H1 (cell line): Measurements from ENCODE around the gene AOPEP. TPM values are rescaled to one million over a fixed set of nuclear protein-coding genes. Genes with fewer than 3 reads are reported as not detected.

ENCODE experiments used
- CTCF ChIA-PET: fragments of 300-600 bp; sonication (Branson Sonifier 250); formaldehyde crosslinking; loops from one replicate; lab custom pipeline; 2021; ENCODE audit not compliant: partially characterized antibody; lab: Charles Lee
- POLR2A ChIA-PET: fragments of 300-600 bp; sonication (Branson Sonifier 250); formaldehyde crosslinking; loops from one replicate; lab custom pipeline; 2021; ENCODE audit warnings: inconsistent platforms; ENCODE audit not compliant: partially characterized antibody; lab: Charles Lee
- DNase-seq, 2 experiments: peaks; one replicate each; pipeline versions ENCODE4 v3.0.0 to v3.0.0-alpha.2; 2010 to 2022; ENCODE audit warnings: low spot score in 2 of 2, low read depth in 1 of 2, mixed read lengths in 1 of 2
- FAIRE-seq: peaks from 2 replicates; lab custom pipeline; 2011; peaks lifted over from hg19 to GRCh38; lab: Jason Lieb, UNC
- H2AFZ ChIP-seq: 2 replicates; pipeline ENCODE4 v1.8.1; 2012; ENCODE audit warnings: low read length, inconsistent platforms
- H2AK5ac ChIP-seq: 2 replicates; pipeline ENCODE4 v1.6.1; 2013; ENCODE audit warnings: low read depth, low read length
- H2BK120ac ChIP-seq: replicated peaks from 2 replicates; pipeline ENCODE3; 2013; ENCODE audit warnings: low read depth, low read length, inconsistent platforms
- H2BK12ac ChIP-seq: 2 replicates; pipeline ENCODE4 v1.6.1; 2013; ENCODE audit warnings: low read depth, low read length
- H2BK15ac ChIP-seq: 2 replicates; pipeline ENCODE4 v1.6.1; 2013; ENCODE audit warnings: low read length
- H2BK20ac ChIP-seq: 2 replicates; pipeline ENCODE4 v1.6.1; 2013; ENCODE audit warnings: low read length
- H2BK5ac ChIP-seq: 2 replicates; pipeline ENCODE4 v1.6.1; 2013; ENCODE audit warnings: low read depth, low read length
- H3K14ac ChIP-seq: 2 replicates; pipeline ENCODE4 v1.6.1; 2013; ENCODE audit warnings: inconsistent platforms; ENCODE audit not compliant: insufficient read length
- H3K18ac ChIP-seq: 2 replicates; pipeline ENCODE4 v1.6.1; 2013; ENCODE audit warnings: low read length; ENCODE audit errors: extremely low read depth
- H3K23ac ChIP-seq: 2 replicates; pipeline ENCODE4 v1.6.1; 2013; ENCODE audit warnings: inconsistent platforms; ENCODE audit not compliant: insufficient read length
- H3K23me2 ChIP-seq: 2 replicates; pipeline ENCODE4 v1.6.1; 2013; ENCODE audit warnings: low read depth, low read length
- H3K27ac ChIP-seq: 2 replicates; pipeline ENCODE4 v1.6.1; 2011; ENCODE audit warnings: low read depth, low read length, inconsistent platforms
- H3K27me3 ChIP-seq, 4 experiments: replicated peaks in 1 of 4; 1 replicate in 1 of 4; 2 replicates in 3 of 4; pipeline versions ENCODE4 v1.6.1 to v1.8.1; 2011 to 2013; ENCODE audit warnings: low read length in 3 of 4, mild to moderate bottlenecking in 3 of 4, inconsistent platforms in 2 of 4, mixed read lengths in 2 of 4, moderate library complexity in 1 of 4; ENCODE audit not compliant: control insufficient read depth in 3 of 4, insufficient read depth in 3 of 4; ENCODE audit errors: extremely low read depth in 1 of 4
- H3K36me3 ChIP-seq, 4 experiments: 2 replicates each; pipeline versions ENCODE4 v1.6.1 to v1.8.1; 2011 to 2013; ENCODE audit warnings: mild to moderate bottlenecking in 4 of 4, low read length in 3 of 4, moderate library complexity in 2 of 4, control low read depth in 1 of 4, inconsistent platforms in 1 of 4; ENCODE audit not compliant: insufficient read depth in 4 of 4, control insufficient read depth in 2 of 4
- H3K4ac ChIP-seq: replicated peaks from 2 replicates; pipeline ENCODE3; 2013; ENCODE audit warnings: low read length, low read depth, mixed read lengths, inconsistent platforms; ENCODE audit not compliant: insufficient read length
- H3K4me1 ChIP-seq, 4 experiments: replicated peaks in 1 of 4; 1 replicate in 1 of 4; 2 replicates in 3 of 4; pipeline versions ENCODE4 v1.6.1 to v1.8.1; 2011 to 2013; ENCODE audit warnings: low read length in 3 of 4, inconsistent platforms in 2 of 4, mixed read lengths in 1 of 4; ENCODE audit not compliant: insufficient read depth in 4 of 4, control insufficient read depth in 3 of 4
- H3K4me2 ChIP-seq, 2 experiments: 2 replicates each; pipeline versions ENCODE4 v1.6.1 to v1.8.1; 2011 to 2013; ENCODE audit warnings: low read depth in 2 of 2, low read length in 2 of 2, control low read depth in 1 of 2, inconsistent platforms in 1 of 2, mild to moderate bottlenecking in 1 of 2; ENCODE audit not compliant: insufficient read depth in 1 of 2
- H3K4me3 ChIP-seq, 4 experiments: fragments of 200-600, 300-600 bp in 1 of 4; sonication (generic), shearing (Covaris generic), sonication (Bioruptor Twin) in 1 of 4; 2 replicates each; pipeline versions ENCODE4 v1.5.1 to v1.8.1; 2011 to 2016; ENCODE audit warnings: low read length in 4 of 4, low read depth in 3 of 4, control low read depth in 2 of 4, inconsistent platforms in 2 of 4, mild to moderate bottlenecking in 2 of 4, mixed read lengths in 1 of 4, moderate library complexity in 1 of 4; ENCODE audit not compliant: insufficient read depth in 2 of 4; ENCODE audit errors: extremely low read depth in 1 of 4
- H3K56ac ChIP-seq: replicated peaks from 2 replicates; pipeline ENCODE3; 2013; ENCODE audit warnings: low read depth, mild to moderate bottlenecking, mixed read lengths, low read length, inconsistent platforms; ENCODE audit not compliant: insufficient read length
- H3K79me1 ChIP-seq: 2 replicates; pipeline ENCODE4 v1.6.1; 2013; ENCODE audit warnings: low read depth, low read length, control low read depth
- H3K79me2 ChIP-seq, 2 experiments: 2 replicates each; pipeline versions ENCODE4 v1.6.1 to v1.8.1; 2012 to 2013; ENCODE audit warnings: low read length in 2 of 2, mild to moderate bottlenecking in 2 of 2, inconsistent platforms in 1 of 2; ENCODE audit not compliant: insufficient read depth in 2 of 2, control insufficient read depth in 1 of 2
- H3K9ac ChIP-seq, 4 experiments: replicated peaks in 1 of 4; 1 replicate in 1 of 4; 2 replicates in 3 of 4; pipeline versions ENCODE4 v1.6.1 to v1.8.1; 2011 to 2013; ENCODE audit warnings: low read depth in 3 of 4, low read length in 3 of 4, control low read depth in 2 of 4, mild to moderate bottlenecking in 2 of 4, moderate library complexity in 2 of 4, inconsistent platforms in 1 of 4; ENCODE audit errors: extremely low read depth in 1 of 4
- H3K9me3 ChIP-seq, 2 experiments: 2 replicates each; pipeline versions ENCODE4 v1.6.1 to v1.8.1; 2012 to 2013; ENCODE audit warnings: mild to moderate bottlenecking in 2 of 2, moderate library complexity in 2 of 2, control low read depth in 1 of 2, inconsistent platforms in 1 of 2, low read depth in 1 of 2, low read length in 1 of 2, mixed read lengths in 1 of 2; ENCODE audit not compliant: insufficient read depth in 2 of 2
- H4K20me1 ChIP-seq, 2 experiments: replicated peaks in 1 of 2; 2 replicates each; pipeline versions ENCODE3 to v1.8.1; 2011 to 2013; ENCODE audit warnings: inconsistent platforms in 2 of 2, low read length in 2 of 2, mild to moderate bottlenecking in 1 of 2; ENCODE audit not compliant: insufficient read depth in 2 of 2, control insufficient read depth in 1 of 2
- H4K5ac ChIP-seq: 2 replicates; pipeline ENCODE4 v1.6.1; 2013; ENCODE audit warnings: low read length, low read depth, mixed read lengths, inconsistent platforms; ENCODE audit not compliant: insufficient read length
- H4K8ac ChIP-seq: 2 replicates; pipeline ENCODE4 v1.8.0; 2013; ENCODE audit warnings: mild to moderate bottlenecking, moderate library complexity, low read length, inconsistent platforms; ENCODE audit not compliant: insufficient read depth; ENCODE audit errors: extremely low read depth
- H4K91ac ChIP-seq: replicated peaks from 2 replicates; pipeline ENCODE3; 2013; ENCODE audit warnings: low read length, mixed read lengths, inconsistent platforms; ENCODE audit not compliant: insufficient read length
- JUN ChIP-seq: IDR thresholded peaks from 2 replicates; pipeline ENCODE4 v1.6.1; 2011; ENCODE audit warnings: low read depth, mild to moderate bottlenecking, improper control_type of control experiment, low read length
- JUND ChIP-seq: IDR thresholded peaks from 2 replicates; pipeline ENCODE4 v1.6.1; 2011; ENCODE audit warnings: mild to moderate bottlenecking, improper control_type of control experiment, low read length
- RAD21 ChIP-seq, 2 experiments: IDR thresholded peaks in 1 of 2; conservative IDR thresholded peaks in 1 of 2; 2 replicates each; pipeline ENCODE4 v1.6.1; 2011; ENCODE audit warnings: low read depth in 2 of 2, low read length in 2 of 2, improper control_type of control experiment in 1 of 2, inconsistent platforms in 1 of 2, mild to moderate bottlenecking in 1 of 2, moderate library complexity in 1 of 2
- SIX5 ChIP-seq: IDR thresholded peaks from 2 replicates; pipeline ENCODE4 v1.6.1; 2011; ENCODE audit warnings: mild to moderate bottlenecking, low read depth, low read length
- WGBS, 2 experiments: shearing (Covaris generic) in 1 of 2; methylation state at CpG; one replicate each; pipeline versions ENCODE4 v1.1.6 to v1.1.7; 2013 to 2015; ENCODE audit warnings: low lambda C conversion rate in 2 of 2, mixed read lengths in 2 of 2, inconsistent platforms in 1 of 2, low coverage in 1 of 2, missing lambda C conversion rate in 1 of 2; ENCODE audit not compliant: insufficient replicate concordance in 2 of 2, insufficient coverage in 1 of 2, insufficient read length in 1 of 2; ENCODE audit errors: extremely low coverage in 1 of 2, missing lambda C conversion rate in 1 of 2; 5-methylcytosine and 5-hydroxymethylcytosine counted together
- polyA plus RNA-seq, 7 experiments: library from polyadenylated mRNA; depleted of rRNA in 3 of 7; stranded (reverse) in 5 of 7; unstranded in 2 of 7; fragments of >200 nt in 5 of 7; fragments of 200-250 nt in 2 of 7; gene quantifications; 1 replicate in 5 of 7; 2 replicates in 1 of 7; 4 replicates in 1 of 7; pipeline versions ENCODE4 v1.2.1 to v1.2.3, GENCODE V29; 2011 to 2013; ENCODE audit warnings: missing spikeins in 2 of 7, mixed read lengths in 2 of 7
- total RNA-seq: library from RNA; stranded (reverse); fragmentation: NEBNext Ultra II Directional; extraction: Animal tissue kit (Norgen Biotek cat#: 25700); gene quantifications from 2 replicates; pipeline ENCODE4 v1.2.1, GENCODE V29; 2021

The AOPEP gene
- total and polyA plus RNA-seq, 2 of the 8 experiments (the other 6 are each of a cell fraction or from before 2014, with no cell fraction given), result 6.1 to 14.3 TPM

DNA sequence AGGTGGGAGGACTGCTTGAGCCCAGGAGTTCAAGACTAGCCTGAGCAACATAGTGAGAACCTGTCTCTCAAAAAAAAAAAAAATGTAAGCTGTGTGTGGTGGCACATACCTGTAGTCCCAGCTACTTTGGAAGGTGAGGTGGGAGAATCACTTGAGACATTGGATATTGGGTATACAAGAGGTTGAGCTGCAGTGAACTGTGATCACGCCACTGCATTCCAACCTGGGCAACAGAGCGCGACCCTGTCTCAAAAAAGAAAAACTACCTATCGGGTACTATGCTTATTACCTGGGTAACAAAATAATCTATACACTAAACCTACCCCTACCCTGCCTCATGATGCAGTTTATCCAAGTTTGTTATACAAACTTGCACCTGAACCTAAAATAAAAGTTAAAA lies 64.9 kb downstream of the AOPEP start:
- ChIA-PET CTCF (interaction anchor here (0.5 to 1.4 kb wide), 3 partner anchors 9 to 123 kb away, joined by 3 to 7 read pairs (median 3); no protein-coding TSS in a partner anchor), POLR2A (interaction anchor here (0.7 kb wide), 1 partner anchor 8 kb away, joined by 6 read pairs; no protein-coding TSS in a partner anchor)
- Histone ChIP-seq H2BK120ac (no peak overlapping the region), H3K4me1 (no peaks in the 10 kb centered on the region), H3K27me3 (no peaks in the 10 kb centered on the region), H3K36me3 (no peaks in the 10 kb centered on the region; a peak in 3 of 8 replicates), H3K79me2 (no peaks in the 10 kb centered on the region), H2AK5ac (no peak overlapping the region), H4K8ac (no peak overlapping the region), H3K9me3 (no peaks in the 10 kb centered on the region), H2BK5ac (no peak overlapping the region), H3K14ac (no peak overlapping the region), H3K4me3 (no peak overlapping the region), H4K5ac (no peak overlapping the region), H3K9ac (no peak overlapping the region), H4K91ac (no peak overlapping the region), H3K79me1 (no peaks in the 10 kb centered on the region), H3K27ac (no peak overlapping the region), H2BK20ac (no peak overlapping the region), H4K20me1 (no peaks in the 10 kb centered on the region), H3K23ac (no peak overlapping the region), H3K23me2 (no peaks in the 10 kb centered on the region), H2BK12ac (no peak overlapping the region), H3K56ac (no peak overlapping the region), H2AFZ (no peak overlapping the region), H2BK15ac (no peak overlapping the region), H3K18ac (no peak overlapping the region), H3K4me2 (no peak overlapping the region), H3K4ac (no peak overlapping the region)
- 93% methylated on average over 4 of the region's 4 CpGs; no CpG with 5 or more reads in 1 of the 2 experiments for WGBS, 2 experiments
- FAIRE-seq, result no peak
- DNase-seq, result no peak
- no peak for TF ChIP-seq JUND
- no peak for TF ChIP-seq SIX5
- no peak for TF ChIP-seq RAD21 (IDR thresholded peaks at IDR 0.05 in 1 of 2, conservative IDR thresholded peaks at IDR 0.05 in 1 of 2; ENCODE audit: low read depth in 2 of 2, low read length in 2 of 2)
- TF ChIP-seq JUN, result no peak
